Measurements from ENCODE around the gene ABCG8.
"Not testable (repeated sequence)": the region's sequence is repeated elsewhere in the genome, so short reads cannot be mapped to it uniquely, and the experiment has no call there.

Gene ABCG8

DNA sequence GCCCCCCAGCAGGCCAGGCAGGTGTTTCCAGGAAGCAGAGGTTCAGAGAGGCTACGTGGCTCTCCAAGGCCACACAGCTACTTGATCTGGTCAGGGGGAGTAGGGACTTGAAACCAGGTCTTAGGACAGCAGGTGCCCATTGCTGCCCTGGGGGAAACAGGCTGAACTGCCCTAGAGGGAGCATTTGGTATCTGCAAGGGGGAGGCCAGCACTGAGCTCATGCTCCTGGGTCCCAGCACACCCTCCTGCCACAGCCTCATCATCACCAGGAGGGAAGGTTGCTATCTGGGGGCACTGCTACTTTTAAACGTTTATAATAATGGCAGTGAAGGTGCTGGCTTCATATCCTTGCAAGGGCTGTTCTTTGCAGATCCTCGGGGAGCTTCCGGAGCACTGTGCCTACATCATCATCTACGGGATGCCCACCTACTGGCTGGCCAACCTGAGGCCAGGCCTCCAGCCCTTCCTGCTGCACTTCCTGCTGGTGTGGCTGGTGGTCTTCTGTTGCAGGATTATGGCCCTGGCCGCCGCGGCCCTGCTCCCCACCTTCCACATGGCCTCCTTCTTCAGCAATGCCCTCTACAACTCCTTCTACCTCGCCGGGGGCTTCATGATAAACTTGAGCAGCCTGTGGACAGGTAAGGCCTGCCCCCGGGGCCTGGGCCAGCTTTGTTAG, 36.1 kb downstream of the ABCG8 start:
- no peak for DNase-seq (ENCODE audit: low spot score)

DNA sequence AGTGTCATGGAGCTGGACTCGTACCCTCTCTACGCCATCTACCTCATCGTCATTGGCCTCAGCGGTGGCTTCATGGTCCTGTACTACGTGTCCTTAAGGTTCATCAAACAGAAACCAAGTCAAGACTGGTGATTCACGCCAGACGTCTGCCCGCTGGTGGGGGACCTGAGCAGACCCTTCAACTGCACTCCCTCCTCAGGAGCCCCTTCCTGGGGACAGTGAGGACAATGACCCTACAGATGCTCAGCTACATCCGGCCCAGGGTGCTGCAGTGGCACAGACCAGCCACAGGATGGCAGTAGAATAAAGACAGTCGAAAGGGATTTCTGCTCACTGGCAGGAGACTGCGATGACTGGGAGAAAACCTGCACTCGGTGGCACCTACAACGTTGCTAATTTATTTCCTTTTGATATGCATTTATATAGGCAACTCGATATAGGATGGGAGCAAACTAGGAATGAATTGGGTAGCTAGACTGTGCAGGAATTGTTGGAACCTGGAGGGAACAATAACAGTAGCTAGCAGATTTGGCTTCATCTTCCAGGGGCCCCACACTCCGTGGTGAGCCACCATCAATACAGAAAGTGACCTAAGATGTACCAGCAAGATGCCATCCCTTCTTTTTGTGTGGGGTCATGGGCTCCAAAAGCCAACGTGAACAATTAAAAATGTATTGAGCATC, 39.2 kb downstream of the ABCG8 start:
- peak; percentile 75 for DNase-seq (ENCODE audit: low spot score)

DNA sequence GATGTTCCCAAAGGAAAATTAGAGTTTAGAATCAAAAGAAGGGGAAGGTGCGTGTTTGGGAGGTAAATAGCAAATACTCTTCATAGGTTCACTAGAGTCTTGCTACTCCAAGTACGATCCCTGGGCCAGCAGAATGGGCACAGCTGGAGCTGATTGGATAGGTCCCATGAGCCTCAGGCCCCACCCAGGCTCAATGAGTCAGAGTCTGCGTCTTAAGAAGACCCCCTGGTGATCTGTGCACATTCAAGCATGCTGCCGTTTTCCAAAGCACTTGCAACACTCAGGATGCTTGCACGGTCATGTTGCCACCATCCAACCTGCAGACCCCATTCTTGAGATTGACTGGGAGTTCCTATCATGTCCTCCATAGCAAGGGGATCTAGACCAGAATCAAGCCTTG, 40.5 kb downstream of the ABCG8 start:
- DNase-seq (ENCODE audit: low spot score), result no peak

DNA sequence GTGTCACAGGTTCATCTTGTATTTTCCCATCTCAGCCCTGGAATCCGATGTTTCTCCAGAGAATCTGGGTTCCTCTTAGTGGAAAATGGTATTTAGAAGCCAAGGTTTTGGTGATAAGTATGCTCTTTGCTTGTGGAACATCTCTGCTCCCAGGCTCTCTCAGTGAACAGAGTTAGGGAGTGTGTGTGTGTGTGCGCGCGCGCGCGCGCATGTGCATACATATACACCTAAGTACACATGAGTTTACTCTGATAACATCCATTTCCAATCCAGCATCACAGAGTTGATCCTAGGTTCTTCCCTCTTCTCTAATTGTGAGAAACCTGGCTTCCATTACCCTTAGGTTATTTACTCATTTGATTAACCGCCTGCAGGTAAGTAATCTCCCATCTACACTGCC, 41.7 kb downstream of the ABCG8 start:
- DNase-seq (ENCODE audit: low spot score), result no peak

DNA sequence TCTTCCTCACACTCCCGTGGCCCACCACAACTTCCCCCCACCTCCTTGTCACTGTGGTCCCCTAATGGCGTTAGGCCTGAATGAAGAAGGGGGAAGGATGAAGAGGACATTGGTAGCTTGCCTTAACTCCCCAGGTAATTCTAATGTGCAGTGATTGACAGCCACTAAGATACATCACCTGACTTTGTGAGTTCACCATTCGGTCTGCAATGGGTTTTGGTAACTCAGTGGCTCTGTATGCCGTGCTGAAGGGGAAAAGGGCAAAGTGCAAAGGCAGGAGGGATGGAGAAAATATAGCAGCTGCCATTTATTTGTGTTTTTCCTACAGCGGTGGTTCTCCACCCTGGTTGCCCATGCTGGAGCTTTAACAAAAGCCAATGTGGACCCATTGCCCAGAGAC, 42.2 kb downstream of the ABCG8 start:
- no peak for DNase-seq (ENCODE audit: low spot score)

DNA sequence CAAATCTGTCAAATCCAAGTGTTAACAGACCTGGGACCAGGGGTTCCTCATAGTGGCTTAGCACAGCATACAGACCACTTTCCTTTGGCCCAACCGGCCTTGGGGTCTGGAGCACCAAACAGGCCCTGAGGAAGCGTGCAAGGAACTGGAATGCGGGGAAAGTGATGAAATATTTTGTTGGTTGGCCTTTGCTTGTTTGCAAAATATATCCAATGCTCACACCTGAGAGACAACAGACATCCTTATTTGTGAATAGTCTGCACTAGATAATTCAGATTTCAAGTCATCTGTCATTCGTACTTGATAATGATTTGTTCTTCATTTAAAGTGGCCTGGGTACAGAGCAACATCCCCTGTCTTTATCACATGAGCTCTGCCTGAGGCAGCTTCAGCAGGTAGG, 43.5 kb downstream of the ABCG8 start:
- no peak for DNase-seq (ENCODE audit: low spot score)

DNA sequence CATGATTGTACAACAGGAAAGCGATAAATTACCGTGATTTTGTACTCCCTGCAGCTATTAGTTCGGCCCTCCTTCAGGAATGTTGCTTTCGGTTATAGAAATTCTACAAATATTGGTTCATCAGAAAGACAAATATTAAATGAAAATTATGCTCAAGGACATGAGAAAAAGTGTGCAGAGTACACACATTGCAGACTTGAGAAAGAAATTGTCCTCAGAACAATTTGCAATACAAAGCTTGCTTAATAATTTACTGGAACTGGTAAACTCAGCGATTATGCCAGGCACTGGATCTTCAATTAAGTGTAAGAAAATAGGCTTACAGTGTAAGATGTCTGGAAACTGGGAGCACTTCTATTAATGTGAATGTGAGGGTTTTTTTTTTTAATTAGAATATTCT, 45.9 kb downstream of the ABCG8 start:
- DNase-seq (ENCODE audit: low spot score), result no peak

DNA sequence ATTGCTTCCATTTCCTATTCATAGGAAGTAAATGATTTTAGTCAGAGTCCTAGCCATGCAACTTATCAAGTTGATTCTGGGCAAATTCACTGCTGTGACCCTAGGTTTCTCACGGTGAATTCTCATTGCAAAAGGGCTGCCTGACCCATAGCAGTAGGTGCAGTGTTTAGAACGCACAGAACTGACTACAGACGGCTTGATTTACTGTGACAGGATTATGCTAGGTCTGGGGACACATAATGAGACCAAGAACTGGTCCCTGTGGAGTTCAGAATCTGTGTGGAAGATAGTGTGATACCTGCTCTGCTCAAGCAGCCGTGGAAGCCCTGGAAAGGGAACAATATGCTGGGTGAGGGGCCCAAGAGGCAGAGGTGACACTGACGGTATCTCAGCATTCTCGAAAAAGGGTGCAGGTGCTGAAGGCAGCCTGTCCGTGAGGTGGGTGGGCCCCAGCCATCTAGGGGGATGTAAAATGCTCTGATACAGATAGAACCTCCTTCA, 46.4 kb downstream of the ABCG8 start:
- DNase-seq (ENCODE audit: low spot score), result no peak

DNA sequence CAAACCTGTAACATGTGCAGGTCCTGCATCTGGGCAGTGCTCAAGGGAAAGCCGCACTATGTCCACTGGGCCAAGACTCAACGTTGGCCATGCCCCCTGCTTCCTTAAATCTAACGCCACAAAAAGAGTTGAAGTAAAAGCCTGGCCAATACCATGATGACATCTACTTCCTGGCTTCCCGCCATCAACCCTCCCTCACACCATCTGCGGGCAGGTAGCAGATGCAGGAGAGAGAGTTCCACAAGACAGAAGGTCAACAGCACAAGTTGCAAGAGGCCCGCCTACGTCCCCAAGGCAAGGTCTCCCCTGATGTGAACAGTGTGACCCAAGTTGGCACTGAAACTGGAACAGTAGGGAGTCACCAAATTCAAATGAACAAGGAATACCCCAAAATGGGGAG, 48.4 kb downstream of the ABCG8 start:
- no peak for DNase-seq (ENCODE audit: low spot score)

DNA sequence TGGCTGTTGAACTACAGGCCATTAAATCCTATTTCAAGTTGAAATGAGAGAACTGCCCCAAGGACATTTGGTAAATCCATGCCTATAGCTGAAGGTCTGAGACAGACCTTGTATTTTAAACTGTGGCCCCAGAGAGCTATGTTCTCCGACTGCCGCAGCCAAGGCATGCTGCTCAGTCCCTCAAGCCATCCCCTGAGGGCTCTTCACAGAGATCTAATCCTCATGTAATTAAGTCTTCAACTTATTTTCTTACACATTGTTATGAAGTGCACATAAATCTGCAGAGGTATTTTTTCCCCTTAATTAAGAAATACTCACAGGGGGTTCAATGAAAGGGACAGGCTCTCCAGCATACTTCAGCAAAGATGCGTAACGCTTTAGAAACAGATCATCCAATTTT, 50.6 kb downstream of the ABCG8 start:
- no peak for DNase-seq (ENCODE audit: low spot score)

DNA sequence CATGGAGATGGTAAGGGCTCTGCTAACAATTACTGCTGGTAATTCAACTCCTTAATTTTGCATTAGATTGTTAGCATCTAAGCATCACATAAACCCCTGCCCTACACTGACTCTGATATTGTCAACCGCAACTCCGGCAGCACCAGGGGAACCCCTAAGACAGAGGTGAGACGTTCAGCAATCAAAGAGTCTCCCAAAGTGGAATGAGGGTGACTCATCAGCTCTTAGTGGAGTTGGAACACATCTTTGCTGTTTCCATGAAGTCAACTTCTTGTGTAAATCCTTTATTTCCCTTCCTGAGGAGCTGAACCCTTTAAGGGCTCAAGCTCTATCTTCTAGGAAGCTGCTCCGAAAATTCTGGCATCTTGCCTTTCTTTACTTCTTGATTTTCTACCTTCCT, 52.1 kb downstream of the ABCG8 start:
- no peak for DNase-seq (ENCODE audit: low spot score)

DNA sequence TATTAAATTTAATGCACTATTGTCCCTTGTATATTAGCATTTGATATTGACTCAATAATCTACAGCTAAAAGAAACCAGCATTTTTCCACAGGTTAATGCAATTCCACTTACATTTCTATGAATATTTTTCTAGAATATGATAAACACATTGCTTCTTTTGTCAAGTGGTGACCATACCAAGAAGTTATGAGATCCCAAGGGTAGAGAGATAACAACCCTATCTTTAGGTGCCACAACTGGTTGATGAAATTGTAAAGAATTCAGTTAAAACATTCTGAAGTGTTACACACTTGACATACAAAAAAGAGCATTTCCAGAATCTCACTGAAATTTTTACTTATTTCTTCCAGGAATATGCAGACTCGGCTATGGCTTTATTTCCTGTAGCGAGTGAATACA, 56.0 kb downstream of the ABCG8 start:
- no peak for DNase-seq (ENCODE audit: low spot score)

DNA sequence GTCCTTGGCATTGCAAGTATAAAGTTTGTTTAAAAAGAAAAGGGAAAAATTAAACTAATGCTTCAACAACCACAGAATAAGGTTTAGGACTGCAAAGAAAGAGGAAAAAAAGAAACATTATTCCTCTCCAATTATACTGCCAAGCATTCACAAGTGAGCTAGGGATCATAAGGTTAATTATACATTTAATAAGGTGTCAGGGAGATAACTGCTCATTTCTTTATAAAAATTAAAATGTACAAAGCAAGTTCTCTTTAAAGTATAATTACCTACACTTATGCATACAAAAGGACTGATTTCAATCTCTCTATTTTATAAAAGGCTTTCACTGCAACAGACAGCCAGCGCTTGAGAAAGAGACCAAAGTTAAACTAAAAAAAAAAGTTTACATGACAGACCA, 58.1 kb downstream of the ABCG8 start:
- no peak for DNase-seq (ENCODE audit: low spot score)

DNA sequence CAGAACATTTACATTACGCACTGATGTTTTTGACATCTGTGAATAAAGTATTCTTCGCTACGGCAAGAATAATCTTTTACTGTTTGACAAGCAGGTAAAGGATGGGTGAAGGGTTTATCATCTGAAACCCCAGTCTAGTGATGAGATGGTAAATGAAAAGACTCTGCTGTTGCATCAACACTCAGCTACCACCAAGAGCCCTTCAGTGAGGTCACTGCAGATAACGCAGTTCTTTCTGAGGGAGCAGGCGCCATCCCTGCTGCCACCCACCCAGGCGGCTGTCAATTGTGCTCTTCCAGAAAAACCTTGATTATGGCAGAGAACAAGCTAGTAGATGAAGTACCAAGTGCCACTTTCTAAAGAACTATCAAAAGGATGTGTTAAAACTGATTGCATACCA, 58.7 kb downstream of the ABCG8 start:
- DNase-seq (ENCODE audit: low spot score), result no peak

DNA sequence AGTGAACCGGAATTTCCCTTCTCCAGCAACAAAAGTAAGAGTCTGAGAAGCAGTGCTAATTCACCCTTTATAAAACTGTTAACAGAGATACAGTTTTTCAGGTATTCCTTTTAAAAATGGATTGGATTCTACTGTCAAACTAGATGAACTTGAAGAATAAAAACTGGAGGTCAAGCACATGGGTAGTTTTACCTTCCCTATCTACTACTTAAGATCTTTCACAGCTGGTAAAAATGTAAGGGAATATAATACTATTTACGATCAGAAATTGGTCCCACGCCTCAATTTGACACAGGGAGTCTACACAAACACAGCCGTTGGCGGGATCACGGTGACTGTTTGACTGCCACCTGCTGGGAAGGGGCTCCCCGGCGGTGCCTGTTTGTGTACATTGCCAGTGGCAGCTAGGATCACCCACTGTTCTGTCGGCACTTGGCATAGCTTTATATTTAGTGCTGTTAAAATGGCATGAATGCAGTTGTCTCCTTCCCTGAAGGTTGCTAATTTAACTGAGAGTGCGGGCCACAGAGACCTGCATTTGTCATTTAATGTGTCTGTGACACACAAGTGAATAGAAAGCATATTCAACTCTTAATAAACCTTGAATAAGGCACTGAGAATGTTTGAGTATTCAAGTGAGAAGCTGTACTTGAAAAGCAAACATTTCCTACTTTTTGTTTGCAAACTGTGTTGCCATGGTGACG, 59.5 kb downstream of the ABCG8 start:
- no peak for DNase-seq (ENCODE audit: low spot score)

DNA sequence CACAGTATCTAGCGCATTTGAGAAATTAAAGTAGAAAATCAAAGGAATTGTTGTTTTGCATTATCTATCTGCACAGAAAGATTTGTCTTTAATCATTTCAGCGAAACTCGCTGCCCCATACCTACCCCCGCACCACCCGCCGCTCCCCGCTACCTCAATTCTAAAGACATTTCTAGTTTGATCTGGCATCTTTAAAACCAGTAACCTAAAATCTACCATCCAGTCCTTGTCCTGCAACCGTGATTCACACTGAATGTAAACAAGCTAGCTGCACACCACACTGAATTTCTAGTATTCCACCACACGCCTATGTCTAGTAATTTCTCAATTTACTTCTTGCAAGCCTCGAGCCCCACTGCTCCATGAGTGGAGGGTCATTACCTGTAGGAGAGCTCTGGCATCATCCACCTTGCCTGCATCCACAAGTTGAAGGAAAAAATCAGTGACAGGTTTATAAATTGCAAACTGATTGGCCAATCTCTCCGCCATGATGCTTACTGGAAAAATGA, 60.1 kb downstream of the ABCG8 start:
- no peak for DNase-seq (ENCODE audit: low spot score)

DNA sequence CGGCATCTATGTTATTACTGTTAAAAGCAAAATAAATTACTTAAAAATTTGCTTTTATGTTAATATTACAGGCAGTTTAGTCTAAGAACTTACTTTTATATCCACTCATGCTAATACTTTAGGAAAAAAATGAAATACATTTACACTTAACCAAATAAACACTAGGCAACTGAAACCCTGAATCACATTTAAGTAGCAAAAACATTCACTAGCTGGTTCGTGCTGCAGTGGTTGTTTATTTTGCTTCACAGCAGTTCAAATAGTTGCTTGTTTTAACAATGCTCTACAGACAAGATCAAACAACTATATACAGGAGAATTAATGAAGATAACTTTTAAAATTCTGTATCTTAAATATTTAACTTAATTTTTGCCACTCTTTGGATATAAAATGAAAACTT, 60.8 kb downstream of the ABCG8 start:
- no peak for DNase-seq (ENCODE audit: low spot score)

DNA sequence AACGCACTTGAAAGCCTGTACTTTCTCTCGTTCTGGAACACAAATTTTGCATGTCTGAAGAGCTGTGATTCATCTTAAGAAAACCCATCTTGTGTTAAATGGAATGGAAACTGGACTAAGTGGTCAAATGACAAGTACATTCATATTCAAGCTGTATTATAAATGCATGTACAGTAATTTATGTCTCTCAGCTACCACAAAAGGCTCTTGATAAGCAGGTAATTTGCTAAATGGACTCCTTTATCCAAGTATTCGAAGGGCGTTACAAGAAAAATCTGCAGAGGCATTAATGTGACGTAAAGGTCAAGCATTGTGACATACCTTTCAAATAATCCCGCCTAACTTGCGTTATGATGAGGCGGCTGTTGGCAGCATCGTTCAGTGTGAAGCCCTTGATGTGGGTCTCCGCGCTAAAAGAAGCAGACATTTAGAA, 66.6 kb downstream of the ABCG8 start:
- no peak for DNase-seq (ENCODE audit: low spot score)

DNA sequence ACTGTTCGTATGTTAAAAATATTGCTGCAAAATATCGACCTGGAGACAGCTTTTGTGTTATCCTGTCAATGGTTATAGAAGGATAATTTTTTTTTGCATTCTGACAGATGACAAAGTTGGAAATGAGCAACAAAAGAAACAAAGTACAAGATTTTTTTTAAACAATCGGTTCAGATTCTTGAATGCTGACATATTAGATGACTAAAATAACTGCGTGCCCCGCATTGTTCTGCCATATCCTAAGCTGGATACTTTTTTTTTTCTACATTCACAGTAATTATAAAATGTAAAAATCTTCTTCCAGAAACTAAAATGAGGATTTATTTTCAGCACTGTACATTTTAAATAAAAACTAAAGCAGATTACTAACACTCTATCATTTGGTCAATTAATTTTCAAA, 67.1 kb downstream of the ABCG8 start:
- no peak for DNase-seq (ENCODE audit: low spot score)

DNA sequence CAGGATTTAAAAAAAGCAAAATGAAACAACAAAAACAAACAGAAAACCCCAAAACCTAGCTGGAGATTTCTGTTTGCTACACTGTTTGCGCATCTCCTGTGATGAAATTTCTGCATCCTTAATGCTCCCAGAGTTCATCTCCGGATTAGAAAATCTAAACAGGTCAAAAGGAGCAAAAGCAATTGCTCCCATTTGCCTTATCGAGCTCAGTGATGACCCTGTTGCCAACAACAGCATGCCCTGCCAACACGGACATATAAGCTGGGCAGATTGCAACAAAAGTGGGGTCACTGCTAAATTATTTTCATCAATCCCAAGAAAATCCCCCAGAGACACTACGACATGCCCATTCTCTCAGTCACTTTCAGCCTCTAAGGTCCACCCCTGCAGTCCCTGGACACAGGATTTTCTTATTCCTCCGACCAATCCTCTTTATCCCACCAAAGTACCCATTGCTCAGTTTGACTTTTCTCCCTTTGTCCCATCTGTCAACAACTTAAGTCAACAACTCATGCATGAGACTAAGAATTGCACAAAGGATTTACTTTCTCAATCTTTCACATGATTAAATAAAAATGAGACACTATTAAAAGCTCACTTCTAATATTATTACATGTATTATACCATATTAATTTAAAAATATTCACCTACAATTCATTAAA, 67.8 kb downstream of the ABCG8 start:
- no peak for DNase-seq (ENCODE audit: low spot score)

DNA sequence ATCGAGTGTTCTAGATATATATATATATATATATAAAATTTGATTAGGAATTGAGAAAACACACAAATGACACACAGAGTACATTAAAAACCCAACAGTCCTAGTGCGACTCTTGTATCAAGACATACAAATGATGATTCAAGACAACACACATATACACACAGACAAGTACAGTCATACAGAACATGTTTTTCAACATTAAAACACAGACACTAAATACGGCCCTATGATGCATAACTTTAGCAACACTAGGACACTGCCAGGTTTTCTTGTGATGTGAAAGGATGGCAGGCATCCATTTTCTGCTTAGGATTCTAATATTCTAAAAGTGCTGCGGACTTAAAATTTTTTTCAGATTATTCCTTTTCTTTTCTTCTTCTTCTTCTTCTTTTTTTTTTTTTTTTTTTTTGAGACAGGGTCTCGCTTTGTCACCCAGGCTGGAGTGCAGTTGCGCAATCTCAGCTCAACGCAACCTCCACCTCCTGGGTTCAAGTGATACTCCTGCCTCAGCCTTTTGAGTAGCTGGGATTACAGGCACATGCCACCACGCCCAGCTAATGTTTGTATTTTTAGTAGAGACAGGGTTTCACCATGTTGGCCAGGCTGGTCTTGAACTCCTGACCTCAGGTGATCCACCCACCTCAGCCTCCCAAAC, 72.5 kb downstream of the ABCG8 start:
- DNase-seq (ENCODE audit: low spot score), result not testable (repeated sequence)

DNA sequence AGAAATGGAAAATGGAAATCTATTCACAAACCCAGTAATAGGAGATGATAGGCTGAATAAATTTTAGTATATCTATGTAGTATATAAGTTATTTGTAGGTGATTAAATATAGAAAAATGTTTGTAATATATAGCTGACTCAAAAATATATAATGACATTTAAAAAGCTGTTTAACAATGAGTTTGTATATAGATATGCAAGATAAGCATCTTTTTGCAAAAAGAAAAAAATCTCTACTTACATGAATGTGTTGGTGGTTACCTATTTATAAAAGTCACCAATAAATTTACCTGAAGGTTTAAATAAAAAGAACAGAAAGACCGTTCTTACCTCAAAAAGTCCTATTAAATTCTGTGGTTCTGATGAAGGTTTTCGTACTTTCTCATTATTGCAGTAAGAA, 85.7 kb downstream of the ABCG8 start:
- no peak for DNase-seq (ENCODE audit: low spot score)

All from AG08396 (cell line).